GM21737 (cell line): Measurements from ENCODE around the gene SNX13.
"Not testable (repeated sequence)": the region's sequence is repeated elsewhere in the genome, so short reads cannot be mapped to it uniquely, and the experiment has no call there.

Experiments
- ATAC-seq: cut with Tn5 transposase; IDR thresholded peaks from one replicate; pipeline ENCODE4 v1.9.1; 2021; ENCODE audit warnings: mild to moderate bottlenecking, moderate library complexity; ENCODE audit not compliant: unreplicated experiment

SNX13 gene

DNA sequence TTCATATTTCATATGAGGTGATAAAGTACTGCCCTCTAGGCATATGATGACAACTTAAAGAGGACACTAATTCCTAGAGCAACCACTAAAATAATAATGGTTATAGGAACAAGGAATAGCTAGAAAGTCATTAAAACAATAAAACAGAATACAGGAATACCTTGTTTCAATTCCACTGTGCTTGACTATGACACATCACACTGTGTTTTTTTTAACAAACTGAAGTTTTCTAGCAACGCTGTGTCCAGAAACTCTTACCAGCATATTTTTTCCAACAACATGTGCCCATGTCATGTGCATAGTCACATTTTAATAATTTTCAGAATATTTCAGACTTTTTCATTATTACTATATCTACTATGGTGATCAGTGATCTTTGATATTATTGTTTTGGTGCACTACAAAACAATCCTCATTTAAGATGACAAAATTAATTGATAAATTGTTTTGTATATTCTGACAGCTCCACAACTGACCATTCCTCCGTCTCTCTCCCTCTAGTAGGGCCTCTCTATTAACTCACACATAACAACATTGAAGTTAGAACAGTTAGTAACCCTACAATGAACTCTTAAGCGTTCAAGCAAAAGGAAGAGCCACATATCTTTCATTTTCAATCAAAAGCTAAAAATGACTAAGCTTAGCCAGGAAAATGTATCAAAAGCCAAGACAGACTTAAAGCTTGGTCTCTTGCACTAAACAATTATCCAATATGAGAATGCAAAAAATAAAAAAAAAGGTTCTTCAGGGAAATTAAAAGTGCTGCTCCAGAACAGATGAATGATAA, 85.8 kb downstream of the SNX13 start:
- no peak for ATAC-seq

DNA sequence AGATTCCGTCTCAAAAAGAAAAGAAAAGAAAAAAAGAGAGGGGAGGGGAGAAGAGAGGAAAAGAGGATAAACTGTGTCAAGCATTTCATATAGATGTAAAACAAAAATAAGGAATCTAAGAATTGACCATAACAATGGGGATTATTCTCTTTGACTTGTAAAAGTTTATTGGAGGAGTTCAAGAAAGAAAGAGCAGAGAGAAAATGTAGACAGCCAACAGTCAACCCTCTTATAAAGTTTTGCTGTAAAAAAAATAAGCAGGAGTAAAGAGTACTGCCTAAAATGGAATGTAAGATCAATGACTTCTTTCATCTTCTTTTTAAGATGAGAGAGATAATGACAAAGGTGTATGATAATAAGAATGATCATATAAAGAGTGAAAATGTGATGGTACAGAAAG, 87.9 kb downstream of the SNX13 start:
- ATAC-seq: no peak

DNA sequence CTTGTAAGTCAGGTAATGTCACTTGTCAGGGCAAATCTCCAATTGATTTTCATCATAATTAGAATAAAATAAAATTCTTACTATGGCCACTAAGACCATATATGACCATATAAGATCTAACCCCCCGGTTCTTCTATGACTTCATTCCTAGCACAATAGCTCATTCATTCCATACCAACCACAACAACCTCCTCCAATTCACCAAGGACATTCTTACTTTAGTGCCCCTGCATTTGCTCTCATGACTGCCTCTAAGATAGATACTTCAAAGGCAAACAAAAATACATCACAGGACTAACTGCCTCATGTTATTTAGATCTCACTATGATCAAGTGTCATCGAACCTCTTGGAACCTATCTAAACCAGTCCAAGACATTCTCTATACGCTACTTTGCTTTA, 90.8 kb downstream of the SNX13 start:
- ATAC-seq: no peak

DNA sequence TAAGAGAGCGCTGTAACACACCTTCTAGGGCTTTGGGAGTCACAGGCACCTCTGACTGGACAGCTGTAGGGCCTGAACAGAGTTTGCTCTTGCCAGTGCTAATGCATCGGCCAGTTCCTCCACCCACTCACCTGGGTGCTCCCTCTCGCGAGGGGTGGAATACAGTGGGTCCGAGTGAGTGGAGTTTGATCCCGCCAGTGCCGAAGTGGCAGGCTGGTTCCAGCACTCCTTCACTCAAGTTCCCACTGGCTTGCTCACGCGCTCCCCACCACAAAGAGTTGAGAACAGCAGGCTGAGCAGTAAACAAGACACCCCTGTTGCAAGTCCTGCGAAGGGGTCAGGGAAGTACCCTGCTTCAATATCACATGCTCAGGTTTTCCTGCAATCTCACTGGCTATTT, 91.8 kb downstream of the SNX13 start:
- no peak for ATAC-seq

DNA sequence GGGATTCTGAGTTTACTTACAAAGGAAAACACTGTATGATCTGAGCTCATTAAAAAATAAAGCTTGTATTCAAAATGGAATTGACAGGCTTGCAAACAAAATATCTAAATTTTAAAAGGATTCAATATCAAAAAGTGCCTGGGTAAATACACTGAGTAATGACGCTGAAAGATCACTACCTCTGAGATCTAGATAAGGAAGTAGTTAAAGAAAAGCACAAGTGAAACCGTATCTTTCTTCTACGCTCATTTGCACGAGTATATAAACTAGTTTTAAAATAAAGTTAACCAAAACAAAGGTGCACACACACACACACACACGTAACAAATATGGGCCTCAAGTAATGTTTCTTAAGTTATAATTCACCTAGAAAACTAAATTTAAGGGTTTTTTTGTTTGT, 93.4 kb downstream of the SNX13 start:
- ATAC-seq: no peak

DNA sequence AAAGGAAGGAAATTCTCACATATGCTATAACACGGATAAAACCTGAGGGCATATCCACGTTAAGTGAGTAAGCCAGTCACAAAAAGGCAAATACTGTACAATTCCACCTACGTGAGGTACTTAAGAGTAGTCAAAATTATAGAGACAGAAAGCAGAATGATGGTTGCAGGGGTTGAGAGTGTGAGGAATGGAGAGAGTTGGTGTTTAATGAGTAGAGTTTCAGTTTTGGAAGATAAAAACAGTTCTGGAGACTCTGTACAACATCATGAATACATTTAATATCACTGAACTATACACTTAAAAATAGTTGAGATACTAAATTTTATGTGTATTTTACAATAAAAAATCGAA, 95.1 kb downstream of the SNX13 start:
- no peak for ATAC-seq

DNA sequence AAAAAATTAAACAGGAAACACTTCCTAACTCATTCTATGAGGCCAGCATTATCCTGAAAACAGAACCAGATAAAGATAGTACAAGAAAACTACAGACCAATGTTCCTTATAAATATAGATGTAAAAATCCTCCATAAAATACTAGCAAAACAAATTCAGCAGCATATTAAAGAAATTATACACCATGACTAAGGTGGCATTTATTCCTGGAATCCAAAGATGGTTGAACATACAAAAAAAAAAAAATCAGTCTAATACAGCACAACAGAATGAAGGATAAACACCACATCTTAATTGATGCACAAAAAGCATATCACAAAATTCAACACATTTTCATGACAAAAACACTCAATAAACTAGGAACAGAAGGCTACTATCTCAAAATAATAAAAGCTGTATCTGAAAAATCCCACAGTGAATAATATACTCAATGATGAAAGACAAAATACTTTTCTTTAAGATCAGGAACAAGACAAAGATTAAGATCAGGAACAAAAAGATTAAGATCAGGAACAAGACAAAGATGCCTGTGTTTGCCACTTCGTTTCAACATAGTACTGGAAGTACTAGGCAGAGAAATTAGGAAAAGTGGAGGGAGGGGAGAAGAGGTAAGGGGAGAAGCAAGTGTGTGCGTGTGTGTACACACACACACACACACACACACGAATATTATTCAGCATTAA, 95.6 kb downstream of the SNX13 start:
- ATAC-seq: no peak

DNA sequence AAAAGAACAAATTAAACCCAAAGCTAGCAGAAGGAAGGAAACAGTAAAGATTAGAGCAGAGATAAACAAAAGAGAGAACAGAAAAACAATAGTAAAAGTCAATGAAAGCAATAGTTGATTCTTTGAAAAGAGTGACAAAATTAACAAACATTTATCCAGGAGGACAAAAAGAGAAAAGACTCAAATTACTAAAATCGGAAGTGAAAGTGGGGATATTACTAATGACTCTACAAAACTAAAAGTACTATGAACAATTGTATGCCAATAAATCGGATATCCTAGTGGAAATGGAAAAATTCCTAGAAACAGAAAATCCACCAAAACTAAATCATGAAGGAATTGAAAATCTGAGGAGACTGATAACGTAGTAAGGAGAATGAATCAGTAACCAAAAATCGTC, 96.3 kb downstream of the SNX13 start:
- ATAC-seq: no peak

DNA sequence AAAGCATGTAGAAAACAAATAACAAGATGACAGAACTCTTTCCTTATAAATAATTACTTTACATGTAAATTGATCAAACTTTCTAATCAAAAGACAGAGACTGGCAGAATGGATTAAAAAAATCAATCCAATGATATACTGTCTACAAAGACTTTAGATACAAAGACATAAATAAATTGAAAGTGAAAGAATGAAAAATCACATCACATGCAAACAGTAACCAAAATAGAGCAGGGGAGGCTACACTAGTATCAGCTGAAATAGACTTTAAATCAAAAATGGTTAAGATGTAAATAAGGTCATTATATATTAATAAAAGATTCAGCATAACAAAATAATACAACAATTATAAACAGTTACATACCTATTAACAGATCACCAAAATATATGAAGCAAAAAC, 97.3 kb downstream of the SNX13 start:
- no peak for ATAC-seq

DNA sequence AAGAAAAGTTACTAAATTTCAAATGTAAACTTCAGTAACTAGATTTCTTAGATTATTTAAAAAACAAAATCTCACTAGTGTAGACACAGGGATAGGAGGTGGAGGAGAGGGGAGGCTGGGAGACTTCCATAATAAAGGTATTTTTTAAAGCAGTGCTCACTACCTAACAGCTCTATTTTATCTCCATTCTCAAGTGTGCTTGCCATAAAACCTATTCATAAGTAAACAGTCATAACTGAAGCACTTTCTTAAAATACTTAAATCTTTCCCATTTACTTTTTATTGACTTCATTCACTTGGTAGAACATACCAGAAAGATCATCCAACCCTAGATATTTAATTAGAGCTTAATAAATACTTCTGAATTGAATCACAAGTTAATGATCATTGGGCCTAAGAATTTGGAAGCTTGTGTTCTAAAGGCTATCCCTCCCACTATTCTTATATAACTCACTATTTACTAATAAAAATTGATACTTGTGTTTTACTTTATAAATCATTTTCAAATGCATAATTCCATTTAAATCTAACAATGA, 107.4 kb downstream of the SNX13 start:
- no peak for ATAC-seq

DNA sequence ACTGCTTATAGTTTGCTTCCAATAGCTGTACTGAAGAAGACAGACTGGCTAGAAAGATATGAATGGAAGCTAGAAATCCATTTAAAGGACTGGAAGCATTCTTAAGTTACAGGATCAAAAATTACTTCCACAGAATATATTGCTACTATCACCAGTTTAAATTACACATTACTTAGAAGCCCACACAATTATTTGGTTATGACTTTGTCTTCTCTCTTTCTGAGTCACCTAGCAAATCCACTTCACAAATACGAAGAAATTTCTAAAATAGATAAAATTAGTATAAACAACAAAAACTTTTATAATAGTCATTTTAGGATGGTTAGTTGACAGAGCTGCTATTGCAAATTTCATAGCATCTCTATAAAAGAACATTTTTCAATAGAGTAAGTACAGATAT, 108.1 kb downstream of the SNX13 start:
- ATAC-seq: no peak

DNA sequence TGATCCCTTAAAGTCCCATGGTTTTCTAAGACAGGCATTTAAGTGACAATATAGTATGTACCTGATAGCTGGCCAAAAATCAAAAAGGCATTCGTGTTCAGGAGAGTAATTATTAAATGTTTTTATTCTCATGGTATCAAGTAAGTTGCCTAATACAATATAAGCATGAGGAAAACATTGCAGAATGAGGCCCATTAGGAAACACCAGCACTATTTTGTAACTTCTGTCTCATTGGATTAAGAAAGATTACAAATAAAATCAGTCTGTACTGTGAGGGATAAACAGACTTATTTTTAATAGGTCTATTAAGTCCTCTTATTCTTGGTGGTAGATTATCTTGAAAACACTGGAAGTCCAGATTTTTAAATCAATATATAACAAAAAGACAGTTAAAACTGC, 110.1 kb downstream of the SNX13 start:
- no peak for ATAC-seq

DNA sequence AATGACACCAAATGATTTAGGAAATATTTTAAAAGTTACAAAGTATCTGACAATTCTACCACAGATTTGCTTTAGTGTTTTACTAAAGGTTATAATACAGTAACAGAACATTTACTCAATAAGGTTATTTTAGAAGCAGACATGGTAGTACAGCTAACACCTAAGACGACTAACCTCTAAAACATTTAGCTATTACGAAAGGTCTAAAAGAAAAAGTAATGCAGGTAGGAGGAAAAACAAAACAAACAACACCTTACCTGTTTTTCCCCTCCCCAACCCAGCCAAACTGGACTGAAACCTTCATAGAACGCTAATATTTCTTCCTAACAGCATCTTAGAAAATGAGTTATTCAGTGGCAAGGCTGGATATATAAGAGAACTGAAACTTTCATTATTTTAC, 111.3 kb downstream of the SNX13 start:
- no peak for ATAC-seq

DNA sequence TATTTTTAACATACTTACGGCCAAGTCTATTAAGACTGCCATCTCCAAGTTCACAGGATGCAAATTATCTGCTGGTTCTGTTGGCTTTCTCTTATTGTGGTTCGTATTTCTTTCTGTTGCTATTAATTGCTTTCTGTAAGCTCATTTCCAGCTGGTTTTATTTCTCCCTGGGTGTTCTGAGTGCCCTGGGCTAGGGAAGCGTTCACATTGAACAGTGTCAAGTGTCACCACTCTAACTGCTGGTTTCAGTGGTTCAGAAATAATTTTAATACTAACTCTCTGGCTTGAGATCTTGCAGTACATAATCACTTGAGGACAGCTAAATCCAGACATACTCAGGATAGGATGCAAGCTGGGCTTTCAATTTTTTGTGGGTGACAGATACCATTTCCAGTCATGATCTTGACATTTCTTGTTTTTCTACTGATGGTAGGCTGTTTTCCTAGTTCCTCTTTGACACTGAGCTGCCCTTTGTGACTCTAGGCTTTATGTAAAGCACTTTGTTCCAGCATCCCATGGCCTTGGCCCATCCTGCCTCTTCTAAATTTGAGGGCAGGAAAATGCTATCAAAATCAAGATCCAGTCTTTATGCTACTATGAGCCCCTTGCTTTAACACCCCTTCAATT, 117.6 kb downstream of the SNX13 start:
- no peak for ATAC-seq

DNA sequence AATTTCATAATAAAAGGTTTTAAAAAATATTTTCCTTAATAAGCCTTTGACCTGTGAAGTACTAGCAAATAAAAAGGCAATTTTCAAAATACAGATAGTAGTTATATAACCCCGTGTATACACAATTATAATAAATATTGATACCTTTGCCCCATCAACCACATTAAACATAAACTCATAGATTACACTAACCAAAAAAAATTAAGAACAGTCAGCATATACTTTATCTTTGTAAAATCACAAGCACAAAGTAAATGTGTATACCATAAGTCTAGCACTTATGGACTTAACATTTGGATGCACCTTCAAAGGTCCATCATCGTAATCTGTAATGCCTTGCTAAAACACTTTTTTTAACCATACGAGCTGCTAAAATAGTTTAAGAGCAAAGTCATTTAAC, 123.4 kb downstream of the SNX13 start:
- no peak for ATAC-seq

DNA sequence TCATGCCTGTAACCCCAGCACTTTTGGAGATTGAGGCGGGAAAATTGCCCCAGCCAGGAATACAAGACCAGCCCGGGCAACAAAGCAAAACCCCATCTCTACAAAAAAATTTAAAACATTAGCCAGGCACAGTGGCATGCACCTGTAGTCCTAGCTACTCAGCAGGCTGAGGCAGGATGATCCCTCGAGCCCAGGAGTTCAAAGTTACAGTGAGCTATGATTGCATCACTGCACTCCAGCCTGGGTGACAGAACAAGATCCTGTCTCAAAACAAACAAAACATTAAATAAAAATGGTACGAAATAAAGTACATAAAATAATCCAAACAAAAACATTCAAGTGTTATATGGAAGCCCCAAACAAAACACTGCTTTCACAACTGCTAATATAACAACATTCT, 125.0 kb downstream of the SNX13 start:
- no peak for ATAC-seq

DNA sequence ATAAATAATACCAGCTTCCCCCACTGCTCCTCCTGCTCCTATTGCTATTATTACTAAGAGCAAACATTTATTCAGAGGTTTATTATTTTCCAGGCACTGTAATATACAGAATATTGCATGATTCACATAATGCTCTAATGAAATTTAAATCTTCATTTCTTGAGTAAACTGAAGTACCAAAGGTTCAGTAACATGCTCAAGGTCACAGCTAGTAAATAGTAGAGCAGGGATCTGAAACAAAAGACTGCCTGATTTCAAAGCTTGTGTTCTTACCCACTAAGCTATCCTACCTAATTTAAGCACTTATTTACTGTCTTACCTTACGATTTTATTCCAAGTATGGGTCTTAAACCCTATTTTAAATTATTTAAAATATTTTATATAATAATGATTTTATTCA, 126.2 kb downstream of the SNX13 start:
- ATAC-seq: no peak

DNA sequence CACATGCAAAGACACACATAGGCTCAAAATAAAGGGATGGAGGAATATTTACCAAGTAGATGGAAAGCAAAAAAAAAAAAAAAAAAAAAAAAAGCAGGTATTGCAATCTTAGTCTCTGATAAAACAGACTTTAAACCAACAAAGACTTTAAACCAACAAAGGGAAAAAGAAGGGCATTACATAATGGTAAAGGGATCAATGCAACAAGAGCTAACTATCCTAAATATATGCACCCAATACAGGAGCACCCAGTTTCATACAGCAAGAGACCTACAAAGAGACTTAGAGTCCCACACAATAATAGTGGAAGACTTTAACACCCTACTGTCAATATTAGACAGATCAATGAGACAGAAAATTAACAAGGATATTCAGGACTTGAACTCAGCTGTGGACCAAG, 131.1 kb downstream of the SNX13 start:
- ATAC-seq: not testable (repeated sequence)

DNA sequence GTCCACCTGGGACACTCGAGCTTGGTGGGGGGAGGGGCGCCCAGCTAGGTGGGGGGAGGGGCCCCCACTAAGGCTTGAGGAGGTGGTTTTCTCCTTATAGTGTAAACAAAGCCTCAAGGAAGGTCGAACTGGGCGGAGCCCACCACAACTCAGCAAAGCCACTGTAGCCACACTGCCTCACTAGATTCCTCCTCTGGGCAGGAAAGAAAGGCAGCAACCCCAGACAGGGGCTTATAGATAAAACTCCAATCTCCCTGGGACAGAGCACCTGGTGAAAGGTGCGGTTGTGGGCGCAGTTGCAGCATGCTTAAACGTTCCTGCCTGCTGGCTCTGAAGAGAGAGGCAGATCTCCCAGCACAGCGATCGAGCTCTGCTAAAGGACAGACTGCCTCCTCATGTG, 133.1 kb downstream of the SNX13 start:
- no peak for ATAC-seq

DNA sequence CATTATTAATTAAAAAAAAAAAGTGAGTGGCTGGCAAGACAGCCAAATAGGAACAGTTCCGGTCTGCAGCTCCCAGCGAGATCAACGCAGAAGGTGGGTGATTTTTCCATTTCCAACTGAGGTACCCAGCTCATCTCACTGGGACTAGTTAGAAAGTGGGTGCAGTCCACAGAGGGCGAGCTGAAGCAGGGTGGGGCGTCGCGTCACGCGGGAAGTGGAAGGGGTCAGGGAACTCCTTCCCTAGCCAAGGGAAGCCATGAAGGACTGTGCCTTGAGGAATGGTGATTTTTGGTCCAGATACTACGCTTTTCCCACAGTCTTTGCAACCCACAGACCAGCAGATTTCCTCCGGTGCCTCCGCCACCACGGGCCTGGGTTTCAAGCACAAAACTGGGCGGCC, 133.7 kb downstream of the SNX13 start:
- ATAC-seq: no peak

DNA sequence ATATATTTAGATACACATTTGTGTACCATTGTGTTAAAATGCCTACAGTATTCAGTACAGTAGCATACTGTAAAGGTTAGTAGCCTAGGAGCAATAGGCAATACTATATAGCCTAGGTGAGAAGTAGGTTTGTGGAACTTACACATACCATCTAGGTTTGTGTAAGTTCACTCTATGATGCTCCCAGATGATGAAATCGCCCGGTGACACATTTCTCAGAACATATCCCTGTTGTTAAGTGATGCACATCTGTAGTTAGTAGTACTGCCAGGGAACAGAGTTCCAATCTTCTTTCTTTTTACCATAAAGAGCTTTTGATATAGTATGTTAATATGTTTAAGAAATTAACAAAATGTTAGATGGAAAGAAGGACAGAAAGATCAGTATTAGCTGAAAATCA, 138.2 kb downstream of the SNX13 start:
- no peak for ATAC-seq
